ENCODE measurements around the gene VRK3.

DNA sequence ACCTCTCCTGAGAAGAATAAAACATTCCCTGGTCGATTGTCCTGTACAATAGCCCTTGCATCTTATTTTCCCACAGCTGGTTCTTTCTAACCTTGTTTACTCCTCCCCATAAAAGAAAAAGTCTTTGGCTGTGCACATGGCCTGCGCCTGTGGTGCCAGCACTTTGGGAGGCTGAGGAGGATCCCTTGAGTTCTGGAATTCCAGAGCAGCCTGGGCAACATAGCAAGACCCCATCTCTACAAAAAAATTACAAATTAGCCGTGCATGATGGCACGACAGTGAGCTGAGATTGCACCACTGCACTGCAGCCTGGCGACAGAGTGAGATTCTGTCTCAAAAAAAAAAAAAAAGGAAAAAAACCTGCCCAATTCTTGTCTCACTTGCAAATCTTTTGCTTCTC, 88.6 kb downstream of the VRK3 start:
- TF ChIP-seq POLR2A (IDR thresholded peaks at IDR 0.05; ENCODE audit: low read depth, low read length) = no peak
- TF ChIP-seq TAF1 (IDR thresholded peaks at IDR 0.05; ENCODE audit: borderline replicate concordance, low read depth, low read length) = no peak
- no peak for TF ChIP-seq POLR2AphosphoS5 (IDR thresholded peaks at IDR 0.05; ENCODE audit: low read depth, low read length)
